HG03280 (cell line): Measurements from ENCODE around the gene SREBF1.

ENCODE experiments used
- ATAC-seq: cut with Tn5 transposase; IDR thresholded peaks from one replicate; pipeline ENCODE4 v1.9.1; 2021; ENCODE audit warnings: mild to moderate bottlenecking, moderate library complexity; ENCODE audit not compliant: unreplicated experiment

Gene SREBF1

GRCh38 chr17:17826342-17826713 lies 10.5 kb downstream of the SREBF1 start:
- no peak for ATAC-seq

DNA sequence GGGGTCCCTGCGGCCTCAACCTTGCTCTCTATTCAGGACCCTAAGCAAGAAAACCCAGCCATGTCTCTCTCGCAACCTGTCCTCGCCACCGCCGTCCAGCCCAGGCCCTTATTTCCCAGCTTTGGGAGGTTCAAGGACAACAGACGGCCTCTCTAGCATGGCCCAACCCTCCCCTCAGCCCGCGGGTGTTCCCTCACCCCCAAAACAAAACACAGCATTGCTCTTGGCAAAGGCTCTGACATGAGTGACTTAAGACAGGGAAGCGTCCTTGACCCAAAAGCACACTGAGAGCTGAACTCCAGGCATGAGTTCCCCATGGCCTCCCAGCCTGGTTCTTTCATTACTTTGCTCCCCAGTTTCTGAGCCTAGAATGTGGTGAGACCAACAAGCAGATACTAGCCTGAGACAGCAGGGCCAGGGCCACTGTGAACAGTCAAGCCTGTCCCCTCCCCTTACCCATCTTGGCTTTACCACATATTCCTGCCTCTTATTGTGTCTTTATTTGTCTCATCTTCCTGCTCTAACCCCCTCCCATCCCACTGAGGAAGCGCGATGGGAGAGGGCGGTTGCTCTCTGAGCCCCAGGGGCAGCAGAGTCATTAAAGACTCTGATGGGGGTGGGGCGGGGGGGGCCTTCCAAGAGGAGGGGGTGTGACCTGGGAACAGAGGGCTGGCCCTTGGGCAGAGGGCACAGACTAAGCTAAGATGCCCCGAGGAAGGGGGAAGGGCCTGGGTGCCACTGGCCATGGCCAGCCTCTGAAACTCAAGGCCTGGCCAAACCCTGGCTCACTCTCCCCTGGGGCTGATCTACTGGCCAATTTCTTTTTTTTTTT lies 11.8 kb downstream of the SREBF1 start:
- ATAC-seq, result no peak

DNA sequence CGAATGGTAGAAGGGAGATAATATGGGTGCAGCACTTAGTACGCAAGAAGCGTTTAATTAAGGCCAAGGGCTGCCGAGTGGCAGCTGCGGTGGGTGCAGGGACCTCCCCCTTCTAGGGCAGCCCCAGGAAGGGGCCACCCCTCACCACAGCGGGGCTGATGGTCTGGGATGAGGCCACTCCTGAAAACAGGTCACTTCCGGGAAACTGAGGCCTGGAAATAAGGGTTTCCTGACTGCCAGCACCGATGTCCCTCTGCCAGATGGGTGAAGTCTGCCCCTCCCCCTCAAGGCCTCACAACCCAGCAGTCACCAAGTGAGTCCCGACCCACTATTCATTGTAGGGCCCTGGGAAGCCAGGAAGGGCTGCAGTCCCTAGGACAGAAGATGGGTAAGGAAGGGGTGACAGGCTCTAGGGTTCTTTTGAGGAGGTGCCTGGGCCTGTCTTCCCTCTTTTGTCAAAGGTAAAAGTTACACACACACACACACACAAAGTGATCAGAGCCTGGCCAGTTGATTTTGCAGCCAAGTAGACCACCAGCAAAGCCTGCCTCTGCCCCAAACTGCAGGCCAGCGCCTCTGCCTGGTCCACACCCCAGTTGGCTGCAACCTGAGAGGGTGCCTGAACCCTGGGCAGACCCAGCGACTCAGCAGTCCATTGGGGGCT lies 12.5 kb downstream of the SREBF1 start:
- ATAC-seq, result peak; percentile 20

- peak; percentile 83 for ATAC-seq
These were observed 13.2 kb downstream of the SREBF1 start for GRCh38 chr17:17823433-17824118.

DNA sequence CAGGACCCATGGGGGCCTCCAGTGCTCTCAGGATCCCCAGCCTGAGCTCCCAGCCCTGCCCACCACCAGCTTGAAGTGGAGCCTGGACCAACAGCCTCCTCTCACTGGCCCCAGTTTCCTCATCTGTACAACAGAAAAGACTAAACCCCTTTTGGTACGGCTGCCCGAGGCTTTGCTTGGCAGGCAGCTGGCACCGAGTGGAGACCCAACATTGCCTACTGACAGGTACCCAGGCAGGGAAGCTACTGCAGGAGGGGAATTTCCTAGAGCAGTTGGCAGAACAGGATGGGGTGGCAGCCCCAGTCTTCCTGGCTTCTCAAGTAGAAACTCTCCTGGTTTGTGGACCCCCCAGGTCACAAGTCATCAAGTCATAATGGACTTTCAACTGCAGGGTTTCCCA lies 14.2 kb downstream of the SREBF1 start:
- no peak for ATAC-seq

GRCh38 chr17:17822189-17822588 lies 14.6 kb downstream of the SREBF1 start:
- no peak for ATAC-seq

DNA sequence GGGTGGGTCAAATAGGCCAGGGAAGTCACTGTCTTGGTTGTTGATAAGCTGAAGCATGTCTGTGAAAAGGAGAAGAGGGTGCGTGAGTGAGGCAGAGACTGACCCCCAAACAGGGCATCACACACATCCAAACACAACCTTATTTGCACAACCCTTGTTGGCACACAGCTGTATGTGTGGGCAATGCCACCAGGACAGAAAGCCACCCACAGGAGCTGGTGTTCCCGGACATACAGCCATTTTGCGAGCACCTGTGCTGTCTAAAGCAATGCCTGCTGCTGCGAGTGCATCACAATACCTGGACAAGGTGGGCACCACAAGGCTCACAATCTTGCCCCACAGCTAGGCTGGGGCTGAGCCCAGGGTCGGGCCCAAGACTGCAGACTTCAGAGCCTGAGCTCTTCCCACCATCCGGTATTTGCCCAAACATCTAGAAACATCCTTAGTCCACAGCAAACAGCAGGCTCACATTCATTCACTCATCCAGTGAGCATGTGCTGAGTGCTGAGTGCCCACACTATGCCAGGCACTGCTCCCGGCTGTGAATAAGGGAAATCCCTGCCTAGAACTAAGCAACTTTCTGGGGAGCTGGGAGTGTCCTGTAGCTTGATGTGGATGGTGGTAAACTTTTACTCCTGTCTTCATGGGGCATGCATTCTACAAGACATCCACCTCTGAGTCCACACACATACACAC lies 16.2 kb downstream of the SREBF1 start:
- no peak for ATAC-seq

DNA sequence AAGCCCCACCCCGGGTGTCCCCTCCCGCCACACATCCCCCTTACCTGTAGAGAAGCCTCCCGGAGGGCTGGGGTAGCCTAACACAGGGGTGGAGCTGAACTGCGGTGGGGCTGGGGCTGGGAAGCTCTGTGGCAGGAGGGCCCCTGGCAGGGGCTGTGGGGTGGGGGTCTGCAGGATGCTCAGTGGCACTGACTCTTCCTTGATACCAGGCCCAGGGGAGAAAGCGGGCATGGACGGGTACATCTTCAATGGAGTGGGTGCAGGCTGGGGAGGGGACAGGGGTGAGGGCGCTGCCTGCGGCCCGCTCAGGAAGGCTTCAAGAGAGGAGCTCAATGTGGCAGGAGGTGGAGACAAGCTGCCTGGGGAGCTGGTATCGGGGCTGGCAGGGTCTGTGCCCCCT lies 16.7 kb downstream of the SREBF1 start:
- ATAC-seq, result no peak

DNA sequence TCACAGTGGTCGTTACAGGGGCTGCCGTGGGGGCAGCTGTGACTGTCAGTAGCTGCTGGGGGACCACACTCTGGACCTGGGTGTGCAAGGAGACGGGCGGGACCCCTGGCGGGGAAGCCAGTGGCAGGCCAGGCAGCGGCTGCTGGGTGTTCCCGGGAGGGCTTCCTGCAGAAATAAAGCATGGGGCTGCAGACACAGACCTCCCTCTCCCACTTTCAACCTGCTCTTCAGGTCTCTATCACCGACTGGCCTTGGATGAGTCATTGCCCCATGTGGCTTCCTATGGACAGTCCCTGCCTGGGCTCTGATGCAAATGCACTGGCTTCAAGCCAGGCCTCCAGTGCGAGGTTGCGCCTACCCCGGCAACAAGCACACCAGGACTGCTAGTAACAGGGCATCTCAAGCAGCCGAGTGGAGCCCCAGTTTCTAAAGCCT lies 17.2 kb downstream of the SREBF1 start:
- ATAC-seq, result peak; percentile 33

DNA sequence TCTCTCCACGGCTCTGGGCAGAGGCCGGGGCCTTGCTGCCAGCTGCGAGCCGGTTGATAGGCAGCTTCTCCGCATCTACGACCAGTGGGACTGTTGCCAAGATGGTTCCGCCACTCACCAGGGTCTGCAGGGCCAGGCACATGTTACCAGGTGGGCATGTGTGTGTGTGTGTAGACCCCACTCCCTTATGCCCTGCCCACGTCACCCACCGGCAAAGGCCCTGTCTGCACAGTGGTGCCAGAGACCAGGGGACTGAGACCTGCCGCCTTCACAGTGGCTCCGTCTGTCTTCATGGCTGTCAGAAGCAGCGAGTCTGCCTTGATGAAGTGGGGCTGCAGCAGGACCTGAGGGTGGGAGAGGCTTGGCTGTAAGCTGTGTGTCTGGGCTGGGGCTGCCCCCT lies 17.7 kb downstream of the SREBF1 start:
- no peak for ATAC-seq

DNA sequence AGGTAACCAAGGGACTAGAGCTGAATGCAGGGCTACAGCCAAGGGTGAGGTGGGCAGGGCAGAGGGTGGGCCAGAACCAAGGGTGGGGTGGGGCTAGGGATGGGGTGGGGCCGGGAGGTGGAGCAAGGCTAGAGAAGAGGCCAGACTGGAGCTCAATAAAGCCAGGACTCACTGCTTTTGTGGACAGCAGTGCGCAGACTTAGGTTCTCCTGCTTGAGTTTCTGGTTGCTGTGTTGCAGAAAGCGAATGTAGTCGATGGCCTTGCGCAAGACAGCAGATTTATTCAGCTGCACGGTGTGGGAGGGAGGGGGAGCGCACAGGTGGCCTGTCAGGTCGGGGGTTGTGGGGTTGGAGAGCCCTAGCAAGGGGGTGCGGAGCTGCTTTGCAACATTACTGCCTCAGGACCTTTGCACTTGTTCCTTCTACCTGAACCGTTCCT lies 18.7 kb downstream of the SREBF1 start:
- ATAC-seq, result no peak

DNA sequence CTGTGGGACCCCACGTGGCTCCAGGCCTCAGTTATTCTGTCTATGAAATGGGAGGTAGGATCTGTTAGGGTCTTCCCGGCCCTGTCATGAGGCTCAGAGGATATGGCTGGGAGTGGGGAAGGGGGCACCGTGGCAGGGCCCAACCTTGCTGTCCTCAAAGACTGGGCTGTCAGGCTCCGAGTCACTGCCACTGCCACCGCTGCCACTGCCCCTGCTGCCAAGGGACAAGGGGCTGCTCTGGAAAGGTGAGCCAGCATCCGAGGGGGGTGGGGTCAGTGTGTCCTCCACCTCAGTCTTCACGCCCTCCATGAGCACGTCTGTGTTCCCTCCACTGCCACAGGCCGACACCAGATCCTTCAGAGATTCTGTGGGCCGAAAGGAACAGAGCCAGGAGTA lies 19.2 kb downstream of the SREBF1 start:
- no peak for ATAC-seq

DNA sequence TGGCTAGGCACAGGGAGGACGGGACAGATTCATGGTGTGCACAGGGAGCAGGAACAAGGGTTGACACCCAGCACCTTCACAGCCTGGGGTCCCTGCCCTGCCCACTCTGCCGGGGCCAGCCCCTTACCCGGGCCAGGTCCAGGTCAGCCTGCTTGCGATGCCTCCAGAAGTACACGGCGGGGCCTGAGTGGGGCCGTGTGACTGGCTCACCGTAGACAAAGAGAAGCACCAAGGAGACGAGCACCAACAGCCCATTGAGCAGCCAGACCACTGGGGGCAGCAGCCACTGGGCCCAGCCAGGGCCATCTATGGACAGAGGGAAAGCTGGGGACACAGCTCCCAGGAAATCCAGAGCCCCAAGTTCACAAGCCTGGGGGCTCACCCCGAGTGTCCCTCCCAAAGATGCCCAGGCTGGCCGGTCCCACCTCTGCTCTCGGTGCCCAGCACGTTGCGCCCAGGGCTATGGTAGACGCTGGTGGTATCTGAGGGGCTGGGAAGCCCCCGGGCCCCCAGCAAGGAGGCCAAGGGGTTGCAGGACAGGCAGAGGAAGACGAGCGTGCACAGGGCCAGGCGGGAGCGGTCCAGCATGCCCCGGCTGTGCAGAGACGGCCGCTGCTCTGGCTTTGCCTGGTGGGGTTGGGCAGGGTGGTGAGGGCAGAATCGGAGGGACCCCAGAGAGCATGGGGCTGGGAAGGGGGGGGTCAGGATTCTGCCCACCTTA lies 19.8 kb downstream of the SREBF1 start:
- no peak for ATAC-seq

- no peak for ATAC-seq
These were observed 20.5 kb downstream of the SREBF1 start for GRCh38 chr17:17816240-17816814.

DNA sequence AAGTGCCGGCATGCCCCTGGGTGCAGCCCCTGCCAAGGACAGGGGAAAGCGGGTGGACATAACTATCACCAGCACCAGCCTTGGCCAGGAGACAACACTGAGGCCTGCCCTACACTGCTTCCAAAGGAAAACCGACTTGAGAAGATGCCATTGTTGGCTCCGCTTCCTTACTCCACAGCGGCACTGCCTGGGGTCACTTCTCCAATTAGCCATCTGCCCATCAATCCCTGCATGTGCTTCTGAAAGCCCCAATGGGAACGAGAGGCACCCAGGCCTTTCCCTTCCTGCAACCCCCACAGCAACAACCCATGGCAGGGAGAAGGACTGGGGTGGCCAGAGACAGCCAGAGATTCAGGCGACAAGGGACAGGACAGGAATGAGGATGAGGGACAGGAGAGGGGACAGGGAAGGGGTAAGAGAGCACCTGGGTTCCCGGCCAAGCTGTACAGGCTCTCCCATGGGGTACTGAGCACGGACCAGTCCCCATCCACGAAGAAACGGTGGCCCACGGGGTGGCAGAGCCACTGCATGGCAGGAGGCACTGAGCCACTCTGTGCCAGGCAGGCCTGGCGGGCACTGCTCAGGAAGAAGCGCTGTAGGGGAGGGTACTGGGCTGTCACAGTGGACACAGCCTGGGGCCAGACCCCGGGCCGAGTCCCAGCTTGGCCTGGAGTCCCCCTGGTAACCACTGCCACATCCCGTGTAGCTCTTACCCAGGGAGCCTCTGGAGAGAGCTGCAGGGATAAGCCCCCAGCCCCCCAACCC lies 21.2 kb downstream of the SREBF1 start:
- no peak for ATAC-seq

GRCh38 chr17:17815062-17815406 lies 21.8 kb downstream of the SREBF1 start:
- ATAC-seq, result no peak

DNA sequence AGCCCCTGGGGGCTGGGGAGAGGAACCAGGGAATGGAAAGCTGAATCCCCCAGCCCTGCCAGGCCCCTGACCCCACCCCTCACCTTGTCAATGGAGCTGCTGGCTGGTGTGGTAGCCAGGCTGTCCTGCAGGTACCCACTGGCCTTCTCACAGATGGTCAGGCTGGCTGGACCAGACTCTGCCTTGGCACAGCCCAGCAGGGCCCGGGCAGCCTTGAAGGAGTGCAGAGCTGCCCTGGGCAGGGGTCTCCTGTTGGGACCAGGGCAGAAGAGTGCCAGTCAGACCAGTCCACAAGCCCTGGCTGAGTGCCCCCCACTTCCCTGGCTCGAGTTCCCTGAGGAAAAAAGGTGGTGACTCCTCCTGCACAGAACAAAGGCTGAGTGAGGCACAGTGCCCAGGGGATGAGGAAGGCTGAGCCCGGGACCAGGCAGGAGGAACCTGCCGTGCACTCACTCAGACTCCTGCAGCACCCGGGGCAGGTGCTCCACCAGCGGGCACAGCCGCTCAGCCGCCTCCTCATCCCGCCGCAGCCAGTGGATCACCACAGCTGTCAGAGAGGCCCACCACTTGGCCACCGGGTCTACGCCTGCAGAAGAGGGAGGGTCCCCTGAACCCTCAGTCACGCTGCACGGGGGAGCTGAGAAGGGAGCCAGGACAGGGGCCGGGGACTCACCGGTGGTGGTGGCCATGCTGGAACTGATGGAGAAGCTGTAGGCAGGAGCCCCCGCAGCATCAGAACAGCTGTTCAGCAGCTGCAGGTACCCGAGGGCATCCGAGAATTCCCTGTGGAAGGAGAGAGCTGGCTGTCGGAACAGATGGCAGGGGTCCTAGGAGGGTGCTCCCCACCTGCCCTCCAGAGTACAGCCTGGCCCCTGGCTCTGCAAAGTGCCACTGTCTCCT lies 22.4 kb downstream of the SREBF1 start:
- no peak for ATAC-seq

DNA sequence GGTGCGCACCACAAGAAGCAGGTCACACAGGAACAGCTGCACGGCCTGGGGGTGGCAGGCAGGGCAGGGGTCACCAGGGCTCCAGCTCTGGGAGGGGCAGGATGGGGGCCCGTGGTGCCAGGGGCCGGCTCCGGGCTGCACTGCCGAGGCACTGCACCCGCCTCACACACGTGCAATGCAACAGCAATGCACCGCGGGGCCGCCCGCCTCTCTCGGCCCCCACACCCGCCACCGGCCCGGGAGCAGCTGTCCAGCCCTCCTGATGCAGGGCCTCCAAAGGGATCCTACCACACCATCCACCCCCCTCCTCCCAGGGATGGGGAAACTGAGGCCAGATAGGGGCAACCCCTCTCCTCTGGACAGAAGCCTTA lies 23.1 kb downstream of the SREBF1 start:
- ATAC-seq, result no peak
